ENCODE data around the gene SAMM50.
A peak's percentile ranks its signal among the peaks of the same experiment; 100 is the strongest.

SAMM50 gene

GRCh38 chr22:43994416-43994815 lies 39.2 kb downstream of the SAMM50 start:
- Histone ChIP-seq H3K4me1 (ENCODE audit: control insufficient read depth in 1 of 2, insufficient read depth in 1 of 2, low read depth in 1 of 2, low read length in 1 of 2) (peaks cover 11 to 13% of the 10 kb centered on the region in 2 experiments), H3K9me3 (no peaks in the 10 kb centered on the region), H3K36me3 (peaks cover 44% of the 10 kb centered on the region), H3K27me3 (no peaks in the 10 kb centered on the region), H3K27ac (no peak overlapping the region), H3K4me3 (ENCODE audit: low read depth in 1 of 2, low read length in 1 of 2) (no peak overlapping the region)
- no peak for TF ChIP-seq CTCF (IDR thresholded peaks at IDR 0.05)

- H3K4me3 ChIP-seq (ENCODE audit: low read depth in 1 of 2, low read length in 1 of 2) = peak overlapping the region; percentile 48 to 50
- H3K9me3 ChIP-seq = no peaks in the 10 kb centered on the region
- peak overlapping the region; percentile 70 for H3K27ac ChIP-seq
- peaks cover 36% of the 10 kb centered on the region for H3K36me3 ChIP-seq
- H3K4me1 ChIP-seq (ENCODE audit: control insufficient read depth in 1 of 2, insufficient read depth in 1 of 2, low read depth in 1 of 2, low read length in 1 of 2) = peaks cover 11 to 13% of the 10 kb centered on the region in 2 experiments
- no peaks in the 10 kb centered on the region for H3K27me3 ChIP-seq
- no peak for TF ChIP-seq CTCF (IDR thresholded peaks at IDR 0.05)
Measured at GRCh38 chr22:43995057-43995685, 39.9 kb downstream of the SAMM50 start.

- no peak for TF ChIP-seq CTCF (IDR thresholded peaks at IDR 0.05)
- H3K9me3 ChIP-seq = no peaks in the 10 kb centered on the region
- peak overlapping the region; percentile 70 for H3K27ac ChIP-seq
- no peaks in the 10 kb centered on the region for H3K27me3 ChIP-seq
- H3K4me1 ChIP-seq (ENCODE audit: control insufficient read depth in 1 of 2, insufficient read depth in 1 of 2, low read depth in 1 of 2, low read length in 1 of 2) = peaks cover 11 to 13% of the 10 kb centered on the region in 2 experiments
- H3K36me3 ChIP-seq = peaks cover 30% of the 10 kb centered on the region
- peak overlapping the region; percentile 48 to 50 for H3K4me3 ChIP-seq (ENCODE audit: low read depth in 1 of 2, low read length in 1 of 2)
Measured at GRCh38 chr22:43995798-43996169, 40.5 kb downstream of the SAMM50 start.

GRCh38 chr22:43996170-43996980 lies 41.1 kb downstream of the SAMM50 start:
- peak overlapping the region; percentile 48 to 50 for H3K4me3 ChIP-seq (ENCODE audit: low read depth in 1 of 2, low read length in 1 of 2)
- no peak for TF ChIP-seq CTCF (IDR thresholded peaks at IDR 0.05)
- H3K27ac ChIP-seq = peak overlapping the region; percentile 70
- H3K4me1 ChIP-seq (ENCODE audit: control insufficient read depth in 1 of 2, insufficient read depth in 1 of 2, low read depth in 1 of 2, low read length in 1 of 2) = peaks cover 11 to 13% of the 10 kb centered on the region in 2 experiments
- H3K27me3 ChIP-seq = no peaks in the 10 kb centered on the region
- H3K9me3 ChIP-seq = no peaks in the 10 kb centered on the region
- peaks cover 24% of the 10 kb centered on the region for H3K36me3 ChIP-seq

GRCh38 chr22:43996981-43997265 lies 41.7 kb downstream of the SAMM50 start:
- Histone ChIP-seq H3K9me3 (no peaks in the 10 kb centered on the region), H3K27ac (no peak overlapping the region), H3K4me3 (ENCODE audit: low read depth in 1 of 2, low read length in 1 of 2) (no peak overlapping the region), H3K36me3 (peaks cover 19% of the 10 kb centered on the region), H3K27me3 (no peaks in the 10 kb centered on the region), H3K4me1 (ENCODE audit: control insufficient read depth in 1 of 2, insufficient read depth in 1 of 2, low read depth in 1 of 2, low read length in 1 of 2) (peaks cover 11 to 13% of the 10 kb centered on the region in 2 experiments)
- TF ChIP-seq CTCF (IDR thresholded peaks at IDR 0.05) = no peak

Data from neutrophil (primary cell).